ENCODE data around the gene STK16.
"Not testable (repeated sequence)": the region's sequence is repeated elsewhere in the genome, so short reads cannot be mapped to it uniquely, and the experiment has no call there.

Gene STK16, protein sequence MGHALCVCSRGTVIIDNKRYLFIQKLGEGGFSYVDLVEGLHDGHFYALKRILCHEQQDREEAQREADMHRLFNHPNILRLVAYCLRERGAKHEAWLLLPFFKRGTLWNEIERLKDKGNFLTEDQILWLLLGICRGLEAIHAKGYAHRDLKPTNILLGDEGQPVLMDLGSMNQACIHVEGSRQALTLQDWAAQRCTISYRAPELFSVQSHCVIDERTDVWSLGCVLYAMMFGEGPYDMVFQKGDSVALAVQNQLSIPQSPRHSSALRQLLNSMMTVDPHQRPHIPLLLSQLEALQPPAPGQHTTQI

GRCh38 chr2:219245148-219245898 is at the start of gene STK16, which contains the start of gene GLB1L:
Gene STK16, plus strand, starts transcription at chr2:219245479. Its CDS starts 521 bp downstream, at chr2:219246000.
Gene GLB1L, minus strand, starts transcription at chr2:219245444. Its CDS starts 1,871 bp downstream, at chr2:219243573.
- TF ChIP-seq, protein P1, sequence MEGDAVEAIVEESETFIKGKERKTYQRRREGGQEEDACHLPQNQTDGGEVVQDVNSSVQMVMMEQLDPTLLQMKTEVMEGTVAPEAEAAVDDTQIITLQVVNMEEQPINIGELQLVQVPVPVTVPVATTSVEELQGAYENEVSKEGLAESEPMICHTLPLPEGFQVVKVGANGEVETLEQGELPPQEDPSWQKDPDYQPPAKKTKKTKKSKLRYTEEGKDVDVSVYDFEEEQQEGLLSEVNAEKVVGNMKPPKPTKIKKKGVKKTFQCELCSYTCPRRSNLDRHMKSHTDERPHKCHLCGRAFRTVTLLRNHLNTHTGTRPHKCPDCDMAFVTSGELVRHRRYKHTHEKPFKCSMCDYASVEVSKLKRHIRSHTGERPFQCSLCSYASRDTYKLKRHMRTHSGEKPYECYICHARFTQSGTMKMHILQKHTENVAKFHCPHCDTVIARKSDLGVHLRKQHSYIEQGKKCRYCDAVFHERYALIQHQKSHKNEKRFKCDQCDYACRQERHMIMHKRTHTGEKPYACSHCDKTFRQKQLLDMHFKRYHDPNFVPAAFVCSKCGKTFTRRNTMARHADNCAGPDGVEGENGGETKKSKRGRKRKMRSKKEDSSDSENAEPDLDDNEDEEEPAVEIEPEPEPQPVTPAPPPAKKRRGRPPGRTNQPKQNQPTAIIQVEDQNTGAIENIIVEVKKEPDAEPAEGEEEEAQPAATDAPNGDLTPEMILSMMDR (IDR thresholded peaks at IDR 0.05; ENCODE audit: extremely low read depth, missing control alignments): no peak
- peak; percentile 91 for DNase-seq (ENCODE audit: low spot score)

DNA sequence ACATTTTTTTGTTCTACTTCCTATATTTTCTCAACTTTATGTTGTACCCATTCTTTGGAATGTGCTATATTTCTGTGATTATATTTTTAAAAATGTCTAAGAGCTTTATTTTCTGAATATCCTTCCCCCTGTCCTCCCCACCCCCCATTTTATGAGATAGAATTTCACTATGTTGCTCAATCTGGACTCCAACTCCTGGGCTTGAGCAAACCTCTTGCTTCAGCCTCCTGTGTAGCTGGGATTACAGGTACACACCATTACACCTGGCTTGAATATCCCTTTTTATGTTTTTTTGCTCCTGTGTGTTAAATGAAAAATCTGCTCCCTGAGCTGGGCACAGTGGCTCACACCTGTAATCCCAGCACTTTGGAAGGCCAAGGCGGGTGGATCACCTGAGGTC is 47.9 kb upstream of the STK16 start:
- DNase-seq (ENCODE audit: low spot score): no peak
- TF ChIP-seq, protein P1 (IDR thresholded peaks at IDR 0.05; ENCODE audit: extremely low read depth, missing control alignments): no peak

DNA sequence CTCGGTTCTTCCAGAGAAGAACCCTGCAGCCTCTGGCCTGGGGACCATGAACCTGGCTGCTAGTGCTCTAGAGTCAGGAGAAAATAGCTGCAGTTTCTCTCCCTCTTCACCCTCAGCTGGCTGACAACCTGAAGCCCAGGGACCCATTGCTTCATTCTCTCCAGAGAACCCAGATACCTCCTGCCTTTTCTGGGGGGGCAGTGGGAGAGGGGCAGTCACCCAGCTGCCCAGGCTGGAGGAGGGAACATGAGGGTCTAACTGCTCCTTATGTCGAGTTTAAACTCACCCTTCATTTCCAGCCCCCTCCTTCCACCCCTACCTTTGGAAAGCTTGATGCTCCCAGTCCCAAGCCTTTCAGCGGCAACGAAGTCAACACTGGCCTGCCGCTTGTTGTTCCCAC is 46.3 kb upstream of the STK16 start:
- TF ChIP-seq, protein P1 (IDR thresholded peaks at IDR 0.05; ENCODE audit: extremely low read depth, missing control alignments): no peak
- no peak for DNase-seq (ENCODE audit: low spot score)

DNA sequence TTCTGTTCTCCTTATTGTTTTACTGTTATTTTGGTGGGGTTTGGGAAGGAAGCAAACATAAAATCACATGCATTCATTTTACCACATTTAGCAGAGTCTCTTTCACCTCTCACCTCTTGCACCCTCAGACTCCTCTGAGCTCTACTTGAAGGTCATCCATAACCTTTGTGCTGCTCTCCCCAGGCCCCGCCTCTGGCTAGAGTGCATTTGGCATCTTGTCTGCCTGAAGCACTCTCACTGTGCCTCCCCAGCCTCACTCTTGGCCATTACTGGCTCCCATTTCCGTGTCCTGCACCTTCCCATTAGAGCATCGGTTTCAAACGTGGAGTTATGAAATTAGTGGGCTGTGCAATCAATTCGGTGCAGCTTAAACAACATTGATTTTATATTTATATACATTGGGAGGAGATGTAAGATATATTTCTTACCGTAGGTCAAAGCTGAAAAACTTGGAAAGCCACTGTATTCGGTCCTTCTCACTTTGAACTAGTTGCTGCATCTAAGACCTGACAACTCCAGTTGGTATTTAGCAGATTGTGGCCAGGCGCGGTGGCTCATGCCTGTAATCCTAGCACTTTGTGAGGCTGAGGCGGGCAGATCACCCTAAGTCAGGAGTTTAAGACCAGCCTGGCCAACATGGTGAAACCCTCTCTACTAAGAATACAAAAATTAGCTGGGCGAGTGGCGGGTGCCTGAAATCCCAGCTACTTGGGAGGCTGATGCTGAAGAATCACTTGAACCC is 45.6 kb upstream of the STK16 start:
- DNase-seq (ENCODE audit: low spot score): no peak
- TF ChIP-seq, protein P1 (IDR thresholded peaks at IDR 0.05; ENCODE audit: extremely low read depth, missing control alignments): no peak

DNA sequence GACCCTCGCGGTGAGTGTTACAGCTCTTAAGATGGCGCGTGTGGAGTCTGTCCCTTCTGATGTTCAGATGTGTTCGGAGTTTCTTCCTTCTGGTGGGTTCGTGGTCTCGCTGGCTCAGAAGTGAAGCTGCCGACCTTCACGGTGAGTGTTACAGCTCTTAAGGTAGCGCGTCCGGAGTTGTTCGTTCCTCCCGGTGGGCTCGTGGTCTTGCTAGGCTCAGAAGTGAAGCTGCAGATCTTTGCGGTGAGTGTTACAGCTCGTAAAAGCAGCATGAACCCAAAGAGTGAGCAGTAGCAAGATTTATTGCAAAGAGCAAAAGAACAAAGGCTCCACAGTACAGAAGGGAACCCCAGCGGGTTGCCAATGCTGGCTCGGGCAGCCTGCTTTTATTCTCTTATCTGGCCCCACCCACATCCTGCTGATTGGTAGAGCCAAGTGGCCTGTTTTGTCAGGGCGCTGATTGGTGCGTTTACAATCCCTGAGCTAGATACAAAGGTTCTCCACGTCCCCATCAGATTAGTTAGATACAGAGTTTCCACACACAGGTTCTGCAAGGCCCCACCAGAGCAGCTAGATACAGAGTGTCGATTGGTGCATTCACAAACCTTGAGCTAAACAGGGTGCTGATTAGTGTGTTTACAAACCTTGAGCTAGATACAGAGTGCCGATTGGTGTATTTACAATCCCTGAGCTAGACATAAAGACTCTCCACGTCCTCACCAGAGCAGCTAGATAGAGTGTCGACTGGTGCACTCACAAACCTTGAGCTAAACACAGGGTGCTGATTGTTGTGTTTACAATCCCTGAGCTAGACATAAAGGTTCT is 44.6 kb upstream of the STK16 start:
- DNase-seq (ENCODE audit: low spot score): not testable (repeated sequence)

- DNase-seq (ENCODE audit: low spot score): not testable (repeated sequence)
Measured at GRCh38 chr2:219201331-219201730, 43.9 kb upstream of the STK16 start.

GRCh38 chr2:219204425-219205164 is 40.7 kb upstream of the STK16 start:
- TF ChIP-seq, protein P1 (IDR thresholded peaks at IDR 0.05; ENCODE audit: extremely low read depth, missing control alignments): no peak

More at GRCh38 chr2:219204425-219205164, 40.7 kb upstream of the STK16 start:
- DNase-seq (ENCODE audit: low spot score): no peak

Measured in GM20000 (cell line).